ENCODE data around the gene TMEM72. TPM values are rescaled to one million over a fixed set of nuclear protein-coding genes. Genes with fewer than 3 reads are reported as not detected.
A peak's percentile ranks its signal among the peaks of the same experiment; 100 is the strongest.

The TMEM72 gene
- total and polyA plus RNA-seq, 2 of the 13 experiments (the other 11 are each of a cell fraction or from before 2014, with no cell fraction given): 0.04 TPM; not detected in 1

DNA sequence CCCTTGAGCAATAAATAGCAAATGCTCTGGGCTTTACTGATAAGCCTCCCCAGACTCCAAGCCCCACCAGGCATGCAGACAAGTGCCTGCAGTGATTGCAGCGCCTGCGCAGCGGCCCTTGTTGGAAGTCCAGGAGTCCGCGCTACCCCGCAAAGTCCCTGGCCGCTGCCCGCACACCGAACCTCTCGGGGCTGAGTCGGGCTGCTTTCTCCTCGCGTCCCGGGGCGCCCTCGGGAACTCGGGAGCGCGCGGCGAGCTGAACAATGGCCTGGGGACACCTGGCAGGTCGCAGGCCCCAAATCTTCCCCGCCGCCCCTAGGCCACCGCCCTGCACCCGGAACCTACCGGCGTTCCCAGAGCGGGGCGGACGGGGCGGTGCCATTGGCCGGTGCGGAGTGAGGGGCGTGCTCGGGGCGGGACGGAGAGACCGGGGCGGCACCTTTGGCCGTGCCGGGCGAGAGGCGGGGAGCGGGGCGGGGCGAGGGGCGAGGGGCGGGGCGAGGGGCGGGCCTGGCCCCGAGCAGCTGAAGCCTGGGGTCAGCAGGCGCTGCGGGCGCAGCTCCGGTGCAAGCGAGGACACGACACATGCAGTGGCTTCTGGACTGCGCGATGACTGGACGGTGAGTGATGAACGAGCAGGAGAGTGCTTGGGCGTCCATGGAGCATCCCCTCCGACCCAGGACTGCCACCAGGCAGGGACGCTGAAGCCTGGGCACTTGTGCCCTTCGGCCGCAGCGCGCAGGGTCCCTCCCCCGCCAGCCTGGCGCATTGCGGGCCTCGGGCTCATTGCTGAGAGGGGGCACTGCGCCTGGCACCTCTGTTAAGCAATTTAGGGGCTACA is 48.3 kb downstream of the TMEM72 start, which contains the start of gene RASSF4 (continued):
- TF ChIP-seq ZNF430 (CRISPR knock-in tag; IDR thresholded peaks at IDR 0.05) (peak; percentile 81), ZGPAT (CRISPR knock-in tag; IDR thresholded peaks at IDR 0.05) (peak; percentile 72; the same call in 1 of the 2 replicates), HOXA5 (CRISPR knock-in tag; IDR thresholded peaks at IDR 0.05) (0 out of 2 replicates have a peak, but pooled peaks have one; percentile 47), ZNF841 (CRISPR knock-in tag; IDR thresholded peaks at IDR 0.05; ENCODE audit: borderline replicate concordance) (0 out of 2 replicates have a peak, but pooled peaks have one; percentile 44), ZNF737 (CRISPR knock-in tag; IDR thresholded peaks at IDR 0.05; ENCODE audit: borderline replicate concordance) (no peak), DPF2 (CRISPR knock-in tag; IDR thresholded peaks at IDR 0.05; ENCODE audit: borderline replicate concordance, low read depth) (no peak), SOX6 (IDR thresholded peaks at IDR 0.05) (no peak), SOX6 (CRISPR knock-in tag; IDR thresholded peaks at IDR 0.05) (peak; percentile 66), HMGXB4 (CRISPR knock-in tag; IDR thresholded peaks at IDR 0.05; ENCODE audit: borderline replicate concordance in 1 of 2, low read depth in 1 of 2) (no peak; a peak in 1 of 4 replicates), NFKBIZ (CRISPR knock-in tag; IDR thresholded peaks at IDR 0.05) (0 out of 2 replicates have a peak, but pooled peaks have one; percentile 42)
